Stomach (tissue), 19 donors: ENCODE measurements around the gene ANKRD44. TPM values are rescaled to one million over a fixed set of nuclear protein-coding genes. Genes with fewer than 3 reads are reported as not detected.

ENCODE experiments used
- DNase-seq, 2 donors: peaks; one replicate each; pipeline versions ENCODE4 v3.0.0 to v3.0.0-alpha.2; 2013 to 2019
- H3K27ac ChIP-seq, 5 donors: fragments of 200-600 bp in 4 of 5; sonication (generic) in 4 of 5; one replicate each; pipeline ENCODE4 v1.5.1; 2013 to 2019; ENCODE audit warnings: mild to moderate bottlenecking in 1 of 5, moderate library complexity in 1 of 5
- H3K27me3 ChIP-seq, 3 donors: fragments of 200-600 bp; sonication (generic); one replicate each; pipeline ENCODE4 v1.5.1; 2017 to 2019; ENCODE audit warnings: mixed run types in 1 of 3
- H3K36me3 ChIP-seq, 4 donors: fragments of 200-600 bp; sonication (generic); 1 replicate in 3 of 4; 2 replicates in 1 of 4; pipeline ENCODE4 v1.5.1; 2016 to 2019
- H3K4me1 ChIP-seq, 4 donors: fragments of 200-600 bp; sonication (generic); one replicate each; pipeline ENCODE4 v1.5.1; 2016 to 2019
- H3K4me3 ChIP-seq, 4 donors: fragments of 200-600 bp; sonication (generic) in 3 of 4; one replicate each; pipeline ENCODE4 v1.5.1; 2016 to 2019; ENCODE audit warnings: mild to moderate bottlenecking in 1 of 4
- H3K9me3 ChIP-seq, 4 donors: fragments of 200-600 bp; sonication (generic); one replicate each; pipeline ENCODE4 v1.5.1; 2016 to 2019
- CTCF ChIP-seq, 7 experiments: fragments of 450-650 bp in 4 of 7; fragments of 200-600 bp in 3 of 7; sonication (generic) in 3 of 7; IDR thresholded peaks; one replicate each; pipeline ENCODE4 v1.5.1; 2016 to 2019; ENCODE audit warnings: antibody characterized with exemption in 7 of 7, control low read depth in 2 of 7, mild to moderate bottlenecking in 1 of 7
- EP300 ChIP-seq: sonication (generic); formaldehyde crosslinking; IDR thresholded peaks from one replicate; pipeline ENCODE4 v1.6.1; 2017; ENCODE audit warnings: antibody characterized with exemption
- POLR2A ChIP-seq, 4 donors: fragments of 450-650 bp; IDR thresholded peaks; one replicate each; pipeline ENCODE4 v1.6.1; 2016; ENCODE audit warnings: antibody characterized with exemption in 4 of 4, control low read depth in 2 of 4, mild to moderate bottlenecking in 1 of 4, moderate library complexity in 1 of 4
- POLR2AphosphoS5 ChIP-seq, 3 donors: sonication (generic); formaldehyde crosslinking; IDR thresholded peaks; one replicate each; pipeline ENCODE4 v1.6.1; 2016; ENCODE audit warnings: antibody characterized with exemption in 3 of 3
- WGBS, 5 donors: extraction: QIAGEN DNeasy Blood & Tissue Kit in 3 of 5; methylation state at CpG; one replicate each; pipeline versions ENCODE4 v1.1.5 to v1.1.7; 2013 to 2018; 5-methylcytosine and 5-hydroxymethylcytosine counted together
- intact Hi-C: fragments of 100-400 bp; cut with DNase I; formaldehyde crosslinking; loops from one replicate; pipeline ENCODE4 v1.15.1; 2023; ENCODE audit warnings: low total_unique reads
- long read RNA-seq, 10 donors: transcript quantifications; one replicate each; lab custom pipeline, GENCODE V29; 2026
- polyA plus RNA-seq, 3 donors: library from polyadenylated mRNA; stranded (reverse); fragments of 200-250 nt; gene quantifications; one replicate each; pipeline ENCODE4 v1.2.3, GENCODE V29; 2013
- total RNA-seq, 5 donors: library from RNA; depleted of rRNA; stranded (reverse); fragments of >200 nt; gene quantifications; one replicate each; pipeline versions ENCODE4 v1.1.0 to v1.2.3, GENCODE V29; 2014 to 2016
- donor health status: healthy with polysubstance abuse.
- donor health status: Bipolar disorder and iron deficiency.
- donor health status: healthy.

ANKRD44 gene
- total RNA-seq, result 10 to 100 TPM in 4 of 5 donors, 1 to 10 TPM in 1; 1.2 to 58.4 (median 24.6) TPM
- polyA plus RNA-seq, result 1 to 10 TPM; 1.2 to 2.3 (median 1.8) TPM
- long read RNA-seq, donor 1, result 0 reads
- long read RNA-seq, donor 2, result 0 reads
- long read RNA-seq, donor 3, result 0 reads
- long read RNA-seq, donor 4, result 0 reads
- long read RNA-seq, donor 5, partial matches to known transcripts, result 0 of 1 reads
- long read RNA-seq, donor 5, other reads (novel, unspliced or antisense), result 0 of 1 reads
- long read RNA-seq, donor 6, result 0 reads
- long read RNA-seq, donor 7, full-length matches to known transcripts, result 2 of 2 reads
- long read RNA-seq, donor 7, partial matches to known transcripts, result 0 of 2 reads
- long read RNA-seq, donor 7, other reads (novel, unspliced or antisense), result 0 of 2 reads
- long read RNA-seq, donor 8, full-length matches to known transcripts, result 1 of 1 reads
- long read RNA-seq, donor 8, partial matches to known transcripts, result 0 of 1 reads
- long read RNA-seq, donor 8, other reads (novel, unspliced or antisense), result 0 of 1 reads
- long read RNA-seq, donor 9, result 0 reads
- long read RNA-seq, donor 10, result 0 reads

- H3K9me3 ChIP-seq, result no peaks in the 10 kb centered on the region
- H3K36me3 ChIP-seq, result no peaks in the 10 kb centered on the region
- 0 to 2% (median 1%) methylated on average over 8 to 102 of the region's 102 CpGs for WGBS, 5 donors
- peak; percentile 89 to 96 for DNase-seq
- H3K27ac ChIP-seq, result peak within 1 kb of the TSS; percentile 87 to 93 (median 88)
- intact Hi-C loops, result loop anchor here (5.0 kb wide), 1 partner anchor 118 kb away; no protein-coding TSS in a partner anchor
- TF ChIP-seq POLR2A (IDR thresholded peaks at IDR 0.05) (no peak), CTCF (IDR thresholded peaks at IDR 0.05) (peak in 5 of 7 experiments; percentile 24 to 59 (median 38)), POLR2AphosphoS5 (IDR thresholded peaks at IDR 0.05) (peak; percentile 38 to 84 (median 72)), EP300 (no peak)
- H3K4me1 ChIP-seq, result peaks cover 16 to 59% (median 38%) of the 10 kb centered on the region in 4 donors
- no peaks in the 10 kb centered on the region for H3K27me3 ChIP-seq
- H3K4me3 ChIP-seq, result peak within 1 kb of the TSS; percentile 65 to 83 (median 69)
Observed at GRCh38 chr2:197310271-197310985, at the start of gene ANKRD44. Gene ANKRD44 (minus strand): TSS chr2:197310780. CDS start chr2:197310604, 176 bp downstream.

- no peak for DNase-seq
- WGBS, 5 donors, result 80 to 100% (median 100%) methylated on average over 1 of the region's 1 CpG
- Histone ChIP-seq H3K9me3 (no peaks in the 10 kb centered on the region), H3K36me3 (no peaks in the 10 kb centered on the region), H3K4me1 (no peaks in the 10 kb centered on the region), H3K27me3 (no peaks in the 10 kb centered on the region), H3K27ac (no peak overlapping the region), H3K4me3 (no peak overlapping the region)
- TF ChIP-seq CTCF (IDR thresholded peaks at IDR 0.05), result no peak
- no peak for TF ChIP-seq POLR2A (IDR thresholded peaks at IDR 0.05)
- no peak for TF ChIP-seq EP300
- TF ChIP-seq POLR2AphosphoS5 (IDR thresholded peaks at IDR 0.05), result no peak
- intact Hi-C loops, result no loop called here
Observed at GRCh38 chr2:197359859-197360258, 49.3 kb upstream of the ANKRD44 start.

GRCh38 chr2:197358931-197359330, 48.4 kb upstream of the ANKRD44 start:
- Histone ChIP-seq H3K36me3 (no peaks in the 10 kb centered on the region), H3K9me3 (no peaks in the 10 kb centered on the region), H3K27ac (no peak overlapping the region), H3K27me3 (no peaks in the 10 kb centered on the region), H3K4me1 (no peaks in the 10 kb centered on the region), H3K4me3 (no peak overlapping the region)
- intact Hi-C loops, result no loop called here
- DNase-seq, result no peak
- TF ChIP-seq CTCF (IDR thresholded peaks at IDR 0.05) (no peak), EP300 (no peak), POLR2A (IDR thresholded peaks at IDR 0.05) (no peak), POLR2AphosphoS5 (IDR thresholded peaks at IDR 0.05) (no peak)
- WGBS, 5 donors, result 60 to 73% (median 64%) methylated on average over 2 of the region's 2 CpGs

- DNase-seq, result no peak
- Histone ChIP-seq H3K27me3 (no peaks in the 10 kb centered on the region), H3K4me1 (no peaks in the 10 kb centered on the region), H3K27ac (no peak overlapping the region), H3K4me3 (no peak overlapping the region), H3K9me3 (no peaks in the 10 kb centered on the region), H3K36me3 (no peaks in the 10 kb centered on the region)
- intact Hi-C loops, result no loop called here
- TF ChIP-seq POLR2A (IDR thresholded peaks at IDR 0.05) (no peak), POLR2AphosphoS5 (IDR thresholded peaks at IDR 0.05) (no peak), CTCF (IDR thresholded peaks at IDR 0.05) (no peak), EP300 (no peak)
- WGBS, 5 donors, result 65 to 82% (median 76%) methylated on average over 1 of the region's 1 CpG
Observed at GRCh38 chr2:197357986-197358385, 47.4 kb upstream of the ANKRD44 start.
